Inflammatory macrophage (primary cell): Measurements from ENCODE around the gene CYLC1.

Experiments used
- DNase-seq, 2 donors: peaks; one replicate each; pipeline ENCODE4 v3.0.0-alpha.2; 2020 to 2022
- total RNA-seq, 18 experiments: gene quantifications; one replicate each; lab custom pipeline; 2026; ENCODE audit warnings: mixed read lengths in 6 of 18, inconsistent platforms in 2 of 18; lab: John Stamatoyannopoulos, UW

The CYLC1 gene
- 0 to 0.03 (median 0) reads per million in 18 experiments for total RNA-seq

- no peak for DNase-seq
Observed at GRCh38 chrX:83860846-83861245, at the start of gene CYLC1. CYLC1 (plus strand) TSS chrX:83861146; CDS start chrX:83861183, 37 bp downstream.

GRCh38 chrX:83819304-83819703 lies 41.6 kb upstream of the CYLC1 start:
- no peak for DNase-seq

GRCh38 chrX:83829874-83830273 lies 31.1 kb upstream of the CYLC1 start:
- peak in 1 of 2 donors; percentile 2 for DNase-seq

GRCh38 chrX:83845397-83845796 lies 15.5 kb upstream of the CYLC1 start:
- peak in 1 of 2 donors; percentile 20 for DNase-seq

GRCh38 chrX:83847339-83847738 lies 13.6 kb upstream of the CYLC1 start:
- DNase-seq: no peak

- DNase-seq: no peak
Observed at GRCh38 chrX:83888585-83888984, 27.6 kb downstream of the CYLC1 start.

GRCh38 chrX:83892433-83892832 lies 31.5 kb downstream of the CYLC1 start:
- DNase-seq: no peak

GRCh38 chrX:83906921-83907320 lies 46.0 kb downstream of the CYLC1 start:
- DNase-seq: no peak

GRCh38 chrX:83916525-83916924 lies 55.6 kb downstream of the CYLC1 start:
- no peak for DNase-seq

GRCh38 chrX:83934220-83934619 lies 73.3 kb downstream of the CYLC1 start:
- no peak for DNase-seq
